ENCODE results near the gene ZRSR2. TPM values are rescaled to one million over a fixed set of nuclear protein-coding genes. Genes with fewer than 3 reads are reported as not detected.

ZRSR2 gene
- total and polyA plus RNA-seq, 2 of the 8 experiments (the other 6 are each of a cell fraction or from before 2014, with no cell fraction given) = 3.9 to 6.9 TPM

DNA sequence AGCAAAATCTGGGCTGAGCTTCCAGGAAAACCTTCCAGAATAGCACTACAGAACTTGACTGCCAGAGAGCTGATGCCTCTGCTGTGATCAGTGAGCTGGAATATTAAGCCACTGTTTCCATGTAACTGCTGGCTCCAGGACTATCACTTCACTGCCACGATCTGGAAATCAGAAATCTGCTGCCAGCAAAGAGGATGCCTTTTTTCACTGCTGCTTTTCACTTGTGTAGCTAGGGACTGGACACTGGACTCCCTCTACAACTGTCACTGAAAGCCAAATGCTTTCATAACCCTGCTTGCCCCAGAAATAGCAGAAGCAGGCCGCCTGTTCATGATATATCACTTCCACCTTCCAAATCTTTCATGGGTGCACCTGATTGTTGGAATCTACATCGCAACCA, 73.7 kb downstream of the ZRSR2 start (continued):
- TF ChIP-seq KDM5A (IDR thresholded peaks at IDR 0.05; ENCODE audit: low read length) = no peak
- no peak for TF ChIP-seq CREB1 (IDR thresholded peaks at IDR 0.05)
- no peak for TF ChIP-seq CBX8 (IDR thresholded peaks at IDR 0.05; ENCODE audit: borderline replicate concordance, low read depth, low read length)
- TF ChIP-seq SIX5 (IDR thresholded peaks at IDR 0.05; ENCODE audit: low read depth, low read length) = no peak
- no peak for TF ChIP-seq SRF (IDR thresholded peaks at IDR 0.05; ENCODE audit: low read depth, low read length)
- no peak for TF ChIP-seq NANOG (IDR thresholded peaks at IDR 0.05; ENCODE audit: insufficient read depth, low read depth, low read length, poor library complexity, severe bottlenecking)

Data from H1 (cell line).